Measurements from ENCODE around the gene BEND5.

BEND5 gene

GRCh38 chr1:48710915-48711314 lies 65.8 kb downstream of the BEND5 start:
- Histone ChIP-seq H3K4me2 (ENCODE audit: low read length) (no peak overlapping the region), H3K27me3 (ENCODE audit: insufficient read depth, low read length) (no peaks in the 10 kb centered on the region), H3K27ac (ENCODE audit: low read depth, low read length, poor library complexity, severe bottlenecking) (no peak overlapping the region), H3K9ac (ENCODE audit: low read length) (no peak overlapping the region), H3K4me1 (ENCODE audit: insufficient read depth, low read length, severe bottlenecking) (no peaks in the 10 kb centered on the region), H4K20me1 (ENCODE audit: insufficient read depth, low read length) (no peaks in the 10 kb centered on the region), H2AFZ (ENCODE audit: low read length) (no peak overlapping the region), H3K4me3 (ENCODE audit: low read depth, low read length, poor library complexity, severe bottlenecking) (no peak overlapping the region), H3F3A (ENCODE audit: insufficient read depth, low read length) (no peaks in the 10 kb centered on the region), H3K9me3 (ENCODE audit: low read length) (no peaks in the 10 kb centered on the region), H3K79me2 (ENCODE audit: insufficient read depth, low read length) (no peaks in the 10 kb centered on the region), H3K36me3 (ENCODE audit: insufficient read depth, low read length) (no peaks in the 10 kb centered on the region), H3K9me2 (ENCODE audit: low read depth, low read length) (no peaks in the 10 kb centered on the region)
- TF ChIP-seq CTCF (IDR thresholded peaks at IDR 0.05; ENCODE audit: low read length): no peak
- no peak for TF ChIP-seq EZH2 (IDR thresholded peaks at IDR 0.05; ENCODE audit: borderline replicate concordance, low read length)

GRCh38 chr1:48710318-48710717 lies 66.4 kb downstream of the BEND5 start:
- Histone ChIP-seq H3K36me3 (ENCODE audit: insufficient read depth, low read length) (no peaks in the 10 kb centered on the region), H3K79me2 (ENCODE audit: insufficient read depth, low read length) (no peaks in the 10 kb centered on the region), H3K9ac (ENCODE audit: low read length) (no peak overlapping the region)

GRCh38 chr1:48704736-48705135 lies 72.0 kb downstream of the BEND5 start:
- no peaks in the 10 kb centered on the region for H3K9me3 ChIP-seq (ENCODE audit: low read length)
- H3K79me2 ChIP-seq (ENCODE audit: insufficient read depth, low read length): no peaks in the 10 kb centered on the region
- H3K9ac ChIP-seq (ENCODE audit: low read length): no peak overlapping the region
- no peaks in the 10 kb centered on the region for H3K36me3 ChIP-seq (ENCODE audit: insufficient read depth, low read length)
- H4K20me1 ChIP-seq (ENCODE audit: insufficient read depth, low read length): no peaks in the 10 kb centered on the region
- H3K9me2 ChIP-seq (ENCODE audit: low read depth, low read length): no peaks in the 10 kb centered on the region
- H3K4me2 ChIP-seq (ENCODE audit: low read length): no peak overlapping the region
- H3F3A ChIP-seq (ENCODE audit: insufficient read depth, low read length): no peaks in the 10 kb centered on the region
- no peak overlapping the region for H2AFZ ChIP-seq (ENCODE audit: low read length)
- no peaks in the 10 kb centered on the region for H3K27me3 ChIP-seq (ENCODE audit: insufficient read depth, low read length)
- no peak overlapping the region for H3K27ac ChIP-seq (ENCODE audit: low read depth, low read length, poor library complexity, severe bottlenecking)
- H3K4me3 ChIP-seq (ENCODE audit: low read depth, low read length, poor library complexity, severe bottlenecking): no peak overlapping the region
- H3K4me1 ChIP-seq (ENCODE audit: insufficient read depth, low read length, severe bottlenecking): no peaks in the 10 kb centered on the region
- TF ChIP-seq EZH2 (IDR thresholded peaks at IDR 0.05; ENCODE audit: borderline replicate concordance, low read length): no peak
- TF ChIP-seq CTCF (IDR thresholded peaks at IDR 0.05; ENCODE audit: low read length): no peak

More at GRCh38 chr1:48710318-48710717, 66.4 kb downstream of the BEND5 start:
- no peaks in the 10 kb centered on the region for H3F3A ChIP-seq (ENCODE audit: insufficient read depth, low read length)
- H2AFZ ChIP-seq (ENCODE audit: low read length): no peak overlapping the region
- no peaks in the 10 kb centered on the region for H3K9me2 ChIP-seq (ENCODE audit: low read depth, low read length)
- no peak overlapping the region for H3K27ac ChIP-seq (ENCODE audit: low read depth, low read length, poor library complexity, severe bottlenecking)
- no peak overlapping the region for H3K4me2 ChIP-seq (ENCODE audit: low read length)
- H3K4me3 ChIP-seq (ENCODE audit: low read depth, low read length, poor library complexity, severe bottlenecking): no peak overlapping the region
- no peaks in the 10 kb centered on the region for H3K9me3 ChIP-seq (ENCODE audit: low read length)
- H4K20me1 ChIP-seq (ENCODE audit: insufficient read depth, low read length): no peaks in the 10 kb centered on the region
- H3K27me3 ChIP-seq (ENCODE audit: insufficient read depth, low read length): no peaks in the 10 kb centered on the region
- no peak for TF ChIP-seq CTCF (IDR thresholded peaks at IDR 0.05; ENCODE audit: low read length)
- TF ChIP-seq EZH2 (IDR thresholded peaks at IDR 0.05; ENCODE audit: borderline replicate concordance, low read length): no peak
- no peaks in the 10 kb centered on the region for H3K4me1 ChIP-seq (ENCODE audit: insufficient read depth, low read length, severe bottlenecking)

Measured in OCI-LY1 (cell line).